IPS-18c (cell line): Measurements from ENCODE around the gene CNTNAP2.
"Not testable (repeated sequence)": the region's sequence is repeated elsewhere in the genome, so short reads cannot be mapped to it uniquely, and the experiment has no call there.

Source experiments
- H3K4me3 ChIP-seq: 2 replicates; pipeline ENCODE4 v1.7.0; 2013; ENCODE audit warnings: low read depth, mild to moderate bottlenecking, low read length, moderate library complexity; ENCODE audit not compliant: insufficient read depth
- H3K9me3 ChIP-seq: one replicate; pipeline ENCODE4 v1.6.1; 2013; ENCODE audit warnings: mild to moderate bottlenecking, low read length, moderate library complexity; ENCODE audit not compliant: control insufficient read depth, insufficient read depth

Gene CNTNAP2

DNA sequence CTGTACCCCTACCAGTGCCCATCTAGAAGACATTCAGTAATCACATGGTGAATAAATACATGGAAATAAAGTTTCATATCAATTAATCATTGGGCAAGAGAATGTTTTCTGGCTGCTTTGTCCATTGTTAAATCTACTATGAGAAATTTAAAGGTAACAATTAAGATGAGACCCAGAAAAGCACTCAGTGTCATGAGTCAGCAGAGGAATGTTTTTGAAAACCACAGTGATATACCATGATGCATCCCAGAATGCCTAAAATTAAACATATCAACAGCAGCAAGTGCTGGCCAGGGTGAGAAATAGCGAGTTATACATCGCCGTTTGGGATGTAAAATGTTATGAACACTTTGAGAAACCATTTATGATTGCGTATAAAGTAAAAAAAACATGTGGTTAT is 1648.7 kb downstream of the CNTNAP2 start:
- H3K9me3 ChIP-seq: no peaks in the 10 kb centered on the region
- no peak overlapping the region for H3K4me3 ChIP-seq

DNA sequence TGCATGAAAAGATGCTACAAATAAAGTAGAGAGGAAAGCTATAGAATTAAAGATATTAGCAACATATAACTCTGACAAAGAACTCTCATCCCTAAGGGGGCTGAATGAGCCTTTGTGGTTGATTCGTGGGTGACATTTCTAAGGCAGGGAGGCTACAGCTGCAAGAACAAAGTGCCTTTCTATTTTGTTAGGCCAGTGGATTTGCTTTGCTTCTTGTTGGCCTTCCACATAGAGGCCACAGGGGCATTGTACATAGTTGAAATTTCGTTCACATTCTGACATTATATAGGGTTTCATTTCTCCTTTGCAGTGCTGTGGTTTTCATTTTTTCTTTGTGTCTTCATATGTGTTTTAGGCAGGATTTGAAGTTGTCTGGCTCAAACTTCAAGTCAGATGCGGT is 1654.7 kb downstream of the CNTNAP2 start:
- Histone ChIP-seq H3K9me3 (no peaks in the 10 kb centered on the region), H3K4me3 (no peak overlapping the region)

DNA sequence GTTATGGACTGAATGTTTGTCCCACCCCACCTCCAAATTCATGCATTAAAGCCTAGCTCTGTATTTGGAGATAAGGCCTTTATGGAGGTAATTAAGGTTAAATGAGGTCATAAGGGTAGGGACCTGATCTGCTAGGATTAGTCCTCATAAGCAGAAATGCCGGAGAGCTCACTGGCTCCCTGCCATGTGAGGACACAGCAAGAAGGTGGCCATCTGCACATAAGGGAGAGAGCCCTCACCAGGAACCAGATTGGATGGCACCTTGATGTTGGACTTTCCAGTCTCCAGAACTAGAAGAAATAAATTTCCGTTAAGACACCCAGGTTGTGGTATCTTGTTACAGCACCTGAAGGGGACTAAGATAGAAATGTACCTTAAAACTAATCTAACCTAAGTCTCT is 1657.9 kb downstream of the CNTNAP2 start:
- no peak overlapping the region for H3K4me3 ChIP-seq
- H3K9me3 ChIP-seq: no peaks in the 10 kb centered on the region

DNA sequence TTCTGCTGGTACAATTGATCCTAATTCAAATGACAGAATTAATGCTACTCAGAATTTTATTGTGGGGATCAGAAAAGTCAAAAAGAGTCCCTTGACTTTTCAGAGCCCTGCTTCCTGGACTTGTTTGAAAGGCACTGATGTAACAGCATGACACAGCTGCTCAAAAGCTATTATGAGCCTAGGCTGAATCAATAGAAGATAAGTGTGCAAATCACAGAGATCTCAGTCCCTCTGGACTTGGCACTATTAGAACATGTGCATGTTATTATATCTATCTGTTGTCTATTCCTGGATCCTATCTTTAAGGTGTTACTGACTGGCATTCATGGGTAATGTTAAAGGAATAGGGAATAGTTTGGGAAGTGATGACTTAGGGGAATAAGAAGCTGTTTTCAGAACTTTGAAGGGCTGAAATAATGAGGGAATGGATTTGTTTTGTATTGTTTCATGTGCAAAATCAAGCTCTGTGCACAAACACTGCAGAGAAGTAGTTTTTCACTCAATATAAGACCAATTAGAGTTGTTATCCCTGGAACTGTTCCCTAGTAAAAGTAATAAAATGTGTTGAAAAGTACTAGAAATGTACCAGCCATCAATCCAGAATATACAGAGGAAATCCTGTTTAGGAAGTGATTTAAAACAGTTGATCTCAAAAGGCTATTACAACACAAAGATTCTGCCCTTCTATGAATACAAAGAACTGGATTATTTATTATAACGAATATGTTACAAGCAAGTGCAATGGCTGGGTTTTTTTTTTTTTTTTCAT is 1659.1 kb downstream of the CNTNAP2 start:
- Histone ChIP-seq H3K9me3 (no peaks in the 10 kb centered on the region), H3K4me3 (no peak overlapping the region)

DNA sequence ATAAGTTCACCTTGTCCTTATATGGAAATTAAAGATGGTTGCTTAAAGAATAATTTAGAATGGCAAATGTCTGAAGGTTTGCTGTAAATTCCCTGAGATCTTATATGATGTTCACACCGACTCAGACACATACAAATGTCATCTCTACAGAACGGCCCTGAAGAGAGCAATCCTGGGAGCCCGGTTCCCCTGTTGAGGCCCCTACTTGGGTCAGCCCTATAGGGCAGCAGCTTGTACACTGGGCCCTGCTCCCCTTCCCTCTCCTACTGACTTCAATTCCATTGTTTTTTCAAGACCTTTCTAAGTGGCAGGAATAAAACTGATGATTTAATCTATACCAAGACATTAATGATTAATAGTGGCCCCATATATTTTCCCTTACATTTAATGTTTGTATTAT is 1660.7 kb downstream of the CNTNAP2 start:
- Histone ChIP-seq H3K9me3 (no peaks in the 10 kb centered on the region), H3K4me3 (no peak overlapping the region)

DNA sequence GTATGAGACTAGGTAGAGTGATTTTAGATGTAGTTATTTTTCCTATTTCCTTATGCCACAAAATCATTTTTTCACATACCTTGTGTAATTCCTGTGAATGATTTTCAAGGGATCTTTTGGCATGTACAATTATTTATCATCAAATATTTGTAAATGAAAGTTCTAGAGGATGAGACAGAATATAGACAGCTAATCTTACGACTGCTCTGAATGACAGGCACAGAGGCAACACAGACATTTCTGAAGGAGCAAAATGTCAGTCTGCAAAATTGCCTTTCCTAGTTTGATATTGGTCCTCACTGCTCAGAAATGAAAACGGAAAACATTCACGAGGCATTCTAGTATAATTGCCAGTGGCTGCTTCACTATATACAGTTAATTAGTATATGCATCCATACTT is 1663.3 kb downstream of the CNTNAP2 start:
- no peaks in the 10 kb centered on the region for H3K9me3 ChIP-seq
- no peak overlapping the region for H3K4me3 ChIP-seq

DNA sequence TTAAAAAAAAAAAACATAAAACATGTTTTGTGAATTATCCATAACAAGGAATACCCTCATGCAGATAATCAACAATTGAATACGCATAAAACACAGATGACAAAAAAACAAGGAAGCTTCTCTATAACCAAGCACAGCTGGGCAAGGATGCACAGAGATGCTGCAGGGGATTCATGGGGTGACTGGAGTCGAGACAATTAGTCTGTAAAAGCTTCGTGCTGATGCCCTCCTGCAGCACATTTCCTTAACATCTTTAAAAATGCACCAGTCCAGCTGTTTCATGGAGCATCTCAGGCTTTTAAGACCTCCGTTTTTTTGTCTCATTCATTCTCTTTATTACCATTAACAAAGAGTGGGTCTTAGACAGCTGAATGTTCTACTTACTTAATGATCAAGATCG is 1680.0 kb downstream of the CNTNAP2 start:
- Histone ChIP-seq H3K9me3 (no peaks in the 10 kb centered on the region), H3K4me3 (no peak overlapping the region)

DNA sequence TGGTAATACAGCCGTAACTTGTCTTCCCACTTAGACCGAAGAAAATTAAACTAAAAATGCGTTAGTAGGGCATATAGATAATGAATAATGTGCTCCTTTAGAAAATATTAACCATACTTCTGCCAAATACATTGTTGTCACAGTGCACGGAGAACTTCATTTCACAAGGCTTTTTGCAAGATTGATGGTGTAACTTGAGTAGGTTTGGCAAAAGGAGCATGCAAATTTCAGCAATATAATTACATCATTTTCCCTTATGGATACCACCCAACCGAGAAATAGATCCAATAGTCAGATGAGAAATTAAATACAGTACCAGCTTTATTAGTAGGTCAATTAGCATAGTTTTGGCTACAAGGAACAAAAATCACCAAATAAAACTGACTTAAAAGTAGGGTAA is 1681.4 kb downstream of the CNTNAP2 start:
- H3K9me3 ChIP-seq: no peaks in the 10 kb centered on the region
- H3K4me3 ChIP-seq: no peak overlapping the region

DNA sequence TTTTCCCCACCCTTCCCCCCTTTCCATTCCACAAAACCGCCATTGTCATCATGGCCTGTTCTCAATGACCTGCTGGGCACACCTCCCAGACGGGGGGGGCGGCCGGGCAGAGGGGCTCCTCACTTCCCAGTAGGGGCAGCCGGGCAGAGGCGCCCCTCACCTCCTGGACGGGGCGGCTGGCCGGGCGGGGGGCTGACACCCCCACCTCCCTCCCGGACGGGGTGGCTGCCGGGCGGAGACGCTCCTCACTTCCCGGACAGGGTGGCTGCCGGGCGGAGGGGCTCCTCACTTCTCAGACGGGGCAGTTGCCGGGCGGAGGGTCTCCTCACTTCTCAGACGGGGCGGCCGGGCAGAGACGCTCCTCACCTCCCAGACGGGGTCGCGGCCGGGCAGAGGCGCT is 1685.2 kb downstream of the CNTNAP2 start:
- not testable (repeated sequence) for H3K9me3 ChIP-seq, H3K4me3 ChIP-seq

DNA sequence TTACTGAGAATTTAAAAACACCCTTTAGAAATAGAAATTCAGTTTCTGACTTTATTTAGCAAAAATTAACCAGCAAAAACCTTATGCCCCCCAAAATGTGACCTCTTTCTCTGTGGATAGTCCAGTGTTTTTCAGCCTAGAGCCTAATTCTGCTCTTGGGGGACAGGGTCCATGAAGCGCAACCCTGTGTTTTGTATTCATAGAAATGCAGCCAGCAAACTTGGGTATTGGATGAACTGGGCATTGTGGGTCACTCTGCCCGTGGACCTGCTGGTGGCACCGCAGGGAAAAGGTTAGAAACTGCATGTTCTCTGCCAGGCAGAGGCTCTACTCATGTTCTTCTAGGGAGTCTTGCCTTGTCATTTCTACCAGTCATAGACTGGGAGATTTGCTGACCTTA is 1686.5 kb downstream of the CNTNAP2 start:
- H3K4me3 ChIP-seq: no peak overlapping the region; the same call in 1 of the 2 replicates
- no peaks in the 10 kb centered on the region for H3K9me3 ChIP-seq

DNA sequence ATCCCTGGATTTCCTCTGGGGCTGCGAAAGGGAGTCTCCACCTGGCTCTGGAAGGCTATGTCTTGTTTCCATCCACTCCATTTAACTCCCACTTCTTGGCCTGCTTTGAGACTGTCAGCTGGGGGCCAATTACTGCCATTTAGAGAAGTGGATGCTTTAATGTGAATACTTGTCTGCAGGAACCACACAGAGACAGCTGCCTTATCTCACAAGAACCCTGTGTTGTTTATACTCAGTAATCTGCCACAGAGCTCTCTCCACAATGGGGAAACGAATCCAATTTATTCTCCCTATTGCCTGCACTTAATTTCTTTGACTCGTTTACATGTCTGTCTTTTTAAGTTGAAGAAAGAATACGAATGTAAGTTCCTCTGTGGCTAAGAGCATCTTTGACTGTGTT is 1687.0 kb downstream of the CNTNAP2 start:
- Histone ChIP-seq H3K9me3 (no peaks in the 10 kb centered on the region), H3K4me3 (no peak overlapping the region)

DNA sequence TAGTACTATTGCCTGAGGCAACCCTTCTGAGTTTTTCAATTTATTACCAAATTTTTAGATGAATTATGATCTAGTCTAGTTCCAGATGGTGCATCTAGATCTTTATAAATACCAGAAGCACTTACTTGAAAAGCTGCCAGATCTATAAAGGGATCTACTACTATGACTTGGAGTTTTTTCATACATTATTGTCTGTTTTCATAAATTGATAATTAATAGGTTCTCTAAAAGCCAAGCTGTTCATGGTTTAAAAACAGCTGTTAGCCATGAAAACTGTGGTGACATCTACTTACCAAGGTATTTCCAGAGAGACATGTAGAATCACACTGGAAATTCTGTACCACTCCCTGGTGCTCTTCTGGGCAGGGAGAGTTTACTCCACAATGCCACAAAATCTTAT is 1687.4 kb downstream of the CNTNAP2 start:
- H3K9me3 ChIP-seq: no peaks in the 10 kb centered on the region
- H3K4me3 ChIP-seq: no peak overlapping the region

DNA sequence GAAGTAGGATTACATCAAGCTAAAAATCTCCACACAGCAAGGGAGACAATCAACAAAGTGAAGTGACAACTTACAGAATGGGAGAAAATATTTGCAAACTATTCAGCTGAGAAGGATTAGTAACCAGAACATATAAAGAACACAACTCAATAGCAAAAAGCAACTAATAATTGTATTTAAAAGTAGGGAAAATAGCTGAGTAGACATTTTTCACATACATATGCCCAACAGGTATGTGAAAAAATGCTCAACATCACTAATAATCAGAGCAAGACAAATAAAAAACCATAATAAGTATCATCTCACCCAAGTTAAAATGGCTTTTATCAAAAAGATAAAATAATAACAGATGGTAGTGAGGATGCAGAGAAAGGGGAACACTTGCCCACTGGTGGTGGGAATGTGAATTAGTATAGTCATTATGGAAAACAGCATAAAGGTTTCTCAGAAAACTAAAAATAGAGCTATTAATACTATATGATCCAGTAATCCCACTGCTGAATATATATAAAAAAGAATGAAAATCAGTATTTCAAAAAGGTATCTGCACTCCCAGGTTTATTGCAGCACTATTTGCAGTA is 1689.5 kb downstream of the CNTNAP2 start:
- H3K9me3 ChIP-seq: no peaks in the 10 kb centered on the region
- H3K4me3 ChIP-seq: no peak overlapping the region

DNA sequence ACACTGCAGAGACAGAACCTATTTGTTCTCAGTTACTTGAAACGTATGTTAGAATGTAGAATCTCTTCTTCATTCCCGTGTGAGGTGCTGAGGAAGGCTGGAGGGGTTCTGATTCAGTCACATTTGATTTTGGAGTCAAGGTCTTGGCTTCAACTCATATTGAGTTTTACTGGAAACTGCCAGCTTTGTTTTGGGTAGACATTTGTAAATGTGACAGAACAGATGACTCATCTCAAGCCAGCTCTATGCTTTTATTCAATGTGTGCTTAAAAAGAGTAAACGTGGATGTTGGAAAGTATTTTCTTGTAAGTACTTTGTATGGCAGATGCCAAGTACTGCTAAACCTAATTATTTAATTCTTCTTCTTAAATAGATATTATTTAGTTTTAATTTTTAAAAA is 1693.2 kb downstream of the CNTNAP2 start:
- no peaks in the 10 kb centered on the region for H3K9me3 ChIP-seq
- H3K4me3 ChIP-seq: no peak overlapping the region

DNA sequence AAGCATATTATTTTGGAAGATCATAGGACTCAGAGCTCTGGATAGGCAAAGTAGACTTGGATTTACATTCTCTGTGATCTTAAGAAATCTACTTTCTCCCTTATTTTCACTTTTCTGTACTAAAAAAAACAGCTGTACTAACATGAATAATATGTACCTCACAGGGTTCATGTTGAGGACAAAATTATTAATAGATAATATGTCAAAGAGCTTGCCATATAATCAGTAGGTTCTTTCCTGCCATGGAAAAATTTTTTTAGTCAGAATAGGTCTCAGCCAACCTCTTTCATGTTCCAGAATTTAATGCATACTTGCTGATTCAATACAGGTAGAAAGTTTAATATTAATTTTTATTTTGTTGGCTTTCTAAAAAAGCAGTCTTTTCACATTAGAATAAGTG is 1693.7 kb downstream of the CNTNAP2 start:
- Histone ChIP-seq H3K4me3 (no peak overlapping the region), H3K9me3 (no peaks in the 10 kb centered on the region)

DNA sequence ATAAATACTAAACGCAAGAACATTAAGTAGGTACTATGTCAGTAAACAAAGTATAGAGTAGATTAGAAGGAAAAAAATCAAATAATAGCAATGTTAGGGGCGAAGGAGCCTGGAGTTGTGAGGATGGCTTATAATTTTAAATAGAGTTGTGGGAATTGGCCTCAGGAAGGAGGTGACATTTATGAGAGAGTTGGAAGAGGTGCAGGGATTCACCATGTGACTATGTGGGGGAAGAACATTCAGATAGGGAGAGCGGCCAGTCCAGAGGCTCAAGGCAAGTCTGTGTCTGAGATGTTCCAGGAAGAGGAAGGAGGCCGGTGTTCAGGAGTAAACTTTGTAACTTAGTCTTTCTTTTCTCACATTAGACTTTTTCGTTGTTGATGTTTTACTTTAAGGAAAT is 1695.3 kb downstream of the CNTNAP2 start:
- no peaks in the 10 kb centered on the region for H3K9me3 ChIP-seq

DNA sequence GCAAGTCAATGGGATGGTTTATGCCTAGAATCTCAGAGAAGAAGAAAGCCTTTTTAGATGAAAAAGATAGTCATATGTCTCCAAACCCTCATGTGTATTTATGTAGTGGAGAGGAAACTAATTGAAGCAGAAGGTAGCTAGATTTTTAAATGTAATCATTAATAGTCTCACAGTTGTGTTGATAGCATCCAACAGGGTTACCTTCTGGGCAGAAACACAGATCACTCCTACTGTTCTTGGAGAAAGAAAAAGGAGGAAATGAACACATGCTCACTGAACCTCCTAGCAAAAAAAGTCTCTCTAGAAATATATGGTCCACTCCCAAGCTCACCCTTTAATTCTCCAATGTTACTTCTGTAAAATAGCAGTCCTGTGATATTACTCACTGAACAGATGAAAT is 1696.7 kb downstream of the CNTNAP2 start:
- no peak overlapping the region for H3K4me3 ChIP-seq
- H3K9me3 ChIP-seq: no peaks in the 10 kb centered on the region

More for the DNA sequence above, 1695.3 kb downstream of the CNTNAP2 start:
- no peak overlapping the region for H3K4me3 ChIP-seq

DNA sequence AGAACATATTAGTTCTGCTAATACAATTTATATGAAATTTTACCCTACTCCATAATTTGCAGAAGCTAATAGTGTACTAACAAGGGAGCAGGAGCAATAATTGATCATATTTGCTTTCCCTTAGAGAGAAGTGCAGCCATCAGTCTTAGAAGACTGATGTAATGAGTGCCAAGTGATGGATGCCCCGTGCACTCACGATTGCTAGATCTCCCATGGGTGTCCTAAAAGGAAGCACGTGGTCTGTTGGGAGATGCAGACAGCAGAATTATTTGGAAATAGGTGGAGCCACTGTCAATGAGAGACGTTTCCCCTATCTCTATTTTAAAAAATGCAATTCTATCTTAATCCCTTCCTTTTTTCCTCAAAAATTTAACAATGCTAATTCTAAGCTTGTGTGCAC is 1701.7 kb downstream of the CNTNAP2 start:
- Histone ChIP-seq H3K9me3 (no peaks in the 10 kb centered on the region), H3K4me3 (no peak overlapping the region)

DNA sequence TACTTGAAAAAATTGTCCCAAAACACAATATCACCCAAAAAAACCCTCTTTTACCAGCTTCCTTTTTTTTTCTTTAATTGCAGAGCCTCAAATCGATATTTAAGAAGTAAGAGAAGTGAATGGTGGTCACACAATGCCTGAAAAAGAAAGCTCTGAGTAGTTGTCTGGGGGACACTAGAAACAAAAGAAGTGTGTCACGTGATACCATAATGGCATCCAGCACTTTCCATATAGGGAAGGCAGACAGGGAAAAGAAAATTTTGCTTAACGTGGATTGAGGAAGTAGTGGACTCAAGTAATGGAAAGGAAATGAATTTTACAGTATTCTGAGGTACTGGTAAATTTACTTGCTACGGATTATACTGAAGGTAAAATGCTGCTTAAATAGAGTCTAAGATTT is 1708.1 kb downstream of the CNTNAP2 start:
- H3K9me3 ChIP-seq: no peaks in the 10 kb centered on the region
- no peak overlapping the region for H3K4me3 ChIP-seq
